Upper lobe of left lung (tissue), 6 donors: ENCODE results near the gene NRDC. TPM values are rescaled to one million over a fixed set of nuclear protein-coding genes. Genes with fewer than 3 reads are reported as not detected.

Source experiments
- ATAC-seq, 2 donors: fragments of 200-7000 bp; cut with Tn5 transposase; one replicate each; pipeline ENCODE4 v1.9.1; 2022; ENCODE audit warnings: mild to moderate bottlenecking in 2 of 2, moderate library complexity in 2 of 2; ENCODE audit not compliant: low FRiP score in 2 of 2
- DNase-seq, 2 donors: peaks; one replicate each; pipeline ENCODE4 v3.0.0-alpha.2; 2019 to 2020
- H3K27ac ChIP-seq, 4 donors: fragments of 200-600 bp; sonication (generic); one replicate each; pipeline ENCODE4 v1.5.1; 2016 to 2019
- H3K27me3 ChIP-seq, 4 donors: fragments of 200-600 bp; sonication (generic); one replicate each; pipeline ENCODE4 v1.5.1; 2017 to 2019
- H3K36me3 ChIP-seq, 4 donors: fragments of 200-600 bp; sonication (generic); one replicate each; pipeline ENCODE4 v1.5.1; 2016 to 2019
- H3K4me1 ChIP-seq, 4 donors: fragments of 200-600 bp; sonication (generic); one replicate each; pipeline ENCODE4 v1.5.1; 2018 to 2019
- H3K4me3 ChIP-seq, 4 donors: fragments of 200-600 bp; sonication (generic); one replicate each; pipeline ENCODE4 v1.5.1; 2017 to 2019; ENCODE audit warnings: mild to moderate bottlenecking in 2 of 4, moderate library complexity in 1 of 4
- H3K9me3 ChIP-seq, 4 donors: fragments of 200-600 bp; sonication (generic); one replicate each; pipeline ENCODE4 v1.5.1; 2018 to 2019
- CTCF ChIP-seq, 6 experiments: fragments of 450-650 bp in 4 of 6; fragments of 200-600 bp in 2 of 6; sonication (generic) in 2 of 6; IDR thresholded peaks; one replicate each; pipeline ENCODE4 v1.5.1; 2016 to 2019; ENCODE audit warnings: antibody characterized with exemption in 6 of 6
- EP300 ChIP-seq, 4 donors: sonication (generic); formaldehyde crosslinking; IDR thresholded peaks; one replicate each; pipeline ENCODE4 v1.5.1; 2017; ENCODE audit warnings: antibody characterized with exemption in 4 of 4, control low read depth in 2 of 4
- POLR2A ChIP-seq, 4 donors: fragments of 450-650 bp; IDR thresholded peaks; one replicate each; pipeline ENCODE4 v1.5.1; 2016 to 2017; ENCODE audit warnings: antibody characterized with exemption in 4 of 4, mild to moderate bottlenecking in 2 of 4
- POLR2AphosphoS5 ChIP-seq, 2 donors: sonication (generic); formaldehyde crosslinking; IDR thresholded peaks; one replicate each; pipeline ENCODE4 v1.5.1; 2017; ENCODE audit warnings: antibody characterized with exemption in 2 of 2
- WGBS, 2 donors: methylation state at CpG; one replicate each; pipeline ENCODE4 v1.1.5; 2017 to 2018; 5-methylcytosine and 5-hydroxymethylcytosine counted together
- small RNA-seq, 4 donors: library from RNA; depleted of rRNA; stranded (forward); fragments of <200 nt; gene quantifications; one replicate each; pipeline ENCODE3, GENCODE V24; 2016
- total RNA-seq, 6 donors: library from RNA; depleted of rRNA in 4 of 6; stranded (reverse); fragments of >200 nt in 4 of 6; gene quantifications; one replicate each; pipeline versions ENCODE4 v1.1.0 to v1.2.1, GENCODE V29; 2016 to 2021
- donor health status: DM: no; HTN: no; CAD: no; lungs with moderate emphysema.
- donor health status: DM: no; HTN: yes; CAD: no; lungs with severe emphysema.

The NRDC gene
- total RNA-seq, 6 donors from 2014 or later: 52.5 to 149 (median 106) TPM

GRCh38 chr1:51745304-51745570 is 133.3 kb downstream of the NRDC start:
- no peak for TF ChIP-seq POLR2A (IDR thresholded peaks at IDR 0.05)
- no peak for TF ChIP-seq EP300 (IDR thresholded peaks at IDR 0.05)
- TF ChIP-seq POLR2AphosphoS5 (IDR thresholded peaks at IDR 0.05): no peak
- TF ChIP-seq CTCF (IDR thresholded peaks at IDR 0.05): no peak
- H3K4me3 ChIP-seq: no peak overlapping the region
- H3K36me3 ChIP-seq: peaks cover 0 to 16% (median 0%) of the 10 kb centered on the region in 4 donors
- no peak overlapping the region for H3K27ac ChIP-seq
- H3K9me3 ChIP-seq: no peaks in the 10 kb centered on the region
- peaks cover 0 to 8% (median 0%) of the 10 kb centered on the region in 4 donors for H3K4me1 ChIP-seq
- DNase-seq: no peak
- no peaks in the 10 kb centered on the region for H3K27me3 ChIP-seq
- ATAC-seq: no peak

- 74 to 76% methylated on average over 4 of the region's 4 CpGs for WGBS, 2 donors
- H3K4me1 ChIP-seq: peaks cover 0 to 8% (median 0%) of the 10 kb centered on the region in 4 donors
- no peak overlapping the region for H3K4me3 ChIP-seq
- ATAC-seq (no peak), DNase-seq (no peak)
- H3K9me3 ChIP-seq: no peaks in the 10 kb centered on the region
- no peak overlapping the region for H3K27ac ChIP-seq
- H3K36me3 ChIP-seq: peaks cover 0 to 15% (median 0%) of the 10 kb centered on the region in 4 donors
- no peaks in the 10 kb centered on the region for H3K27me3 ChIP-seq
- TF ChIP-seq POLR2AphosphoS5 (IDR thresholded peaks at IDR 0.05) (no peak), CTCF (IDR thresholded peaks at IDR 0.05) (no peak), POLR2A (IDR thresholded peaks at IDR 0.05) (no peak), EP300 (IDR thresholded peaks at IDR 0.05) (no peak)
Observed at GRCh38 chr1:51744506-51745303, 133.8 kb downstream of the NRDC start.

GRCh38 chr1:51741121-51741681 is 137.3 kb downstream of the NRDC start:
- 66 to 80% methylated on average over 1 of the region's 1 CpG for WGBS, 2 donors
- Histone ChIP-seq H3K27me3 (no peaks in the 10 kb centered on the region), H3K9me3 (no peaks in the 10 kb centered on the region), H3K27ac (no peak overlapping the region), H3K4me3 (no peak overlapping the region), H3K4me1 (peaks cover 0 to 28% (median 10%) of the 10 kb centered on the region in 4 donors), H3K36me3 (no peaks in the 10 kb centered on the region)
- no peak for DNase-seq
- no peak for TF ChIP-seq CTCF (IDR thresholded peaks at IDR 0.05)
- ATAC-seq: no peak

- TF ChIP-seq CTCF (IDR thresholded peaks at IDR 0.05) (no peak), POLR2A (IDR thresholded peaks at IDR 0.05) (no peak), EP300 (IDR thresholded peaks at IDR 0.05) (no peak), POLR2AphosphoS5 (IDR thresholded peaks at IDR 0.05) (no peak)
- Histone ChIP-seq H3K4me3 (no peak overlapping the region), H3K27ac (no peak overlapping the region), H3K4me1 (peaks cover 0 to 32% (median 10%) of the 10 kb centered on the region in 4 donors), H3K9me3 (no peaks in the 10 kb centered on the region), H3K27me3 (no peaks in the 10 kb centered on the region), H3K36me3 (no peaks in the 10 kb centered on the region)
- 54 to 61% methylated on average over 3 of the region's 3 CpGs for WGBS, 2 donors
- DNase-seq (no peak), ATAC-seq (no peak)
Observed at GRCh38 chr1:51740652-51741051, 137.9 kb downstream of the NRDC start.

Small RNA genes lying within 50 kb of the gene (small RNA-seq; reads per million reads assigned to genes)
- gene AL050343.2: 0 reads per million in 4 donors

Other genes starting within 250 kb of the NRDC start
- gene RAB3B, start 112.0 kb upstream of the NRDC start, total RNA-seq: 1 to 10 TPM in 1 of 6 donors, under 1 TPM in 3, not detected in 2; under 0.01 to 1.2 (median 0.12) TPM
- 10 to 100 TPM in 1 of 6 donors, 1 to 10 TPM in 5; 2.6 to 11.6 (median 7.3) TPM for gene KTI12, start 155.1 kb upstream of the NRDC start, total RNA-seq
- gene TXNDC12, start 176.5 kb upstream of the NRDC start, total RNA-seq: 10 to 100 TPM in 5 of 6 donors, 1 to 10 TPM in 1; 8.4 to 54.0 (median 26.6) TPM
- gene BTF3L4, start 177.6 kb upstream of the NRDC start, total RNA-seq: 10 to 100 TPM in 5 of 6 donors, 1 to 10 TPM in 1; 6.0 to 48.0 (median 34.4) TPM